Trophoblast cell (in vitro differentiated cells and primary cell): Measurements from ENCODE around the gene DDX20.

Source experiments
- DNase-seq, 2 donors: peaks; one replicate each; pipeline ENCODE4 v3.0.0-alpha.2; 2016
- H2AFZ ChIP-seq: 2 replicates; pipeline ENCODE4 v1.6.1; 2013; ENCODE audit warnings: low read length, moderate library complexity, mild to moderate bottlenecking; ENCODE audit not compliant: insufficient read depth, poor library complexity
- H2AK5ac ChIP-seq: 2 replicates; pipeline ENCODE4 v1.6.1; 2013; ENCODE audit warnings: mild to moderate bottlenecking, low read length
- H2BK120ac ChIP-seq: 2 replicates; pipeline ENCODE4 v1.6.1; 2013; ENCODE audit warnings: low read length, mild to moderate bottlenecking, moderate library complexity; ENCODE audit not compliant: insufficient read depth, poor library complexity
- H2BK12ac ChIP-seq: 2 replicates; pipeline ENCODE4 v1.6.1; 2013; ENCODE audit warnings: mild to moderate bottlenecking, low read length, moderate library complexity
- H2BK5ac ChIP-seq: 2 replicates; pipeline ENCODE4 v1.6.1; 2013; ENCODE audit warnings: low read length, low read depth, moderate library complexity, mild to moderate bottlenecking; ENCODE audit not compliant: poor library complexity
- H3K14ac ChIP-seq: 2 replicates; pipeline ENCODE4 v1.6.1; 2013; ENCODE audit warnings: mild to moderate bottlenecking, low read length
- H3K18ac ChIP-seq: 2 replicates; pipeline ENCODE4 v1.6.1; 2013; ENCODE audit warnings: mild to moderate bottlenecking, low read length
- H3K23ac ChIP-seq: 2 replicates; pipeline ENCODE4 v1.6.1; 2013; ENCODE audit warnings: low read length
- H3K27ac ChIP-seq: 2 replicates; pipeline ENCODE4 v1.5.1; 2013; ENCODE audit warnings: low read depth, mild to moderate bottlenecking, inconsistent platforms, low read length, moderate library complexity
- H3K27me3 ChIP-seq: 2 replicates; pipeline ENCODE4 v1.6.1; 2013; ENCODE audit warnings: inconsistent platforms, mild to moderate bottlenecking, low read length, moderate library complexity; ENCODE audit not compliant: insufficient read depth
- H3K36me3 ChIP-seq, 2 experiments: 1 replicate in 1 of 2; 2 replicates in 1 of 2; pipeline ENCODE4 v1.6.1; 2013; ENCODE audit warnings: low read length in 2 of 2, mild to moderate bottlenecking in 2 of 2, moderate library complexity in 1 of 2; ENCODE audit not compliant: insufficient read depth in 2 of 2, control insufficient read depth in 1 of 2
- H3K4ac ChIP-seq: 2 replicates; pipeline ENCODE4 v1.6.1; 2013; ENCODE audit warnings: low read depth, mild to moderate bottlenecking, low read length, moderate library complexity
- H3K4me1 ChIP-seq, 2 experiments: 1 replicate in 1 of 2; 2 replicates in 1 of 2; pipeline ENCODE4 v1.6.1; 2013; ENCODE audit warnings: low read length in 2 of 2, mild to moderate bottlenecking in 2 of 2, moderate library complexity in 1 of 2; ENCODE audit not compliant: insufficient read depth in 2 of 2, control insufficient read depth in 1 of 2
- H3K4me2 ChIP-seq: 2 replicates; pipeline ENCODE4 v1.6.1; 2013; ENCODE audit warnings: inconsistent platforms, mild to moderate bottlenecking, low read length, moderate library complexity
- H3K4me3 ChIP-seq: 2 replicates; pipeline ENCODE4 v1.5.1; 2013; ENCODE audit warnings: mild to moderate bottlenecking, low read depth, low read length, inconsistent platforms
- H3K79me1 ChIP-seq: one replicate; pipeline ENCODE4 v1.6.1; 2013; ENCODE audit warnings: low read length
- H3K79me2 ChIP-seq: 2 replicates; pipeline ENCODE4 v1.6.1; 2013; ENCODE audit warnings: low read length, mild to moderate bottlenecking; ENCODE audit not compliant: control insufficient read depth, insufficient read depth, poor library complexity
- H3K9ac ChIP-seq: 2 replicates; pipeline ENCODE4 v1.6.1; 2013; ENCODE audit warnings: mild to moderate bottlenecking, low read length
- H3K9me3 ChIP-seq: 2 replicates; pipeline ENCODE4 v1.6.1; 2013; ENCODE audit warnings: low read depth, mild to moderate bottlenecking, control low read depth, inconsistent platforms, low read length; ENCODE audit not compliant: insufficient read depth
- H4K12ac ChIP-seq: 2 replicates; pipeline ENCODE4 v1.6.1; 2013; ENCODE audit warnings: low read depth, mild to moderate bottlenecking, low read length, moderate library complexity
- H4K8ac ChIP-seq: 2 replicates; pipeline ENCODE4 v1.6.1; 2013; ENCODE audit warnings: low read depth, mild to moderate bottlenecking, low read length, moderate library complexity
- H4K91ac ChIP-seq: one replicate; pipeline ENCODE4 v1.6.1; 2013; ENCODE audit warnings: low read depth, mild to moderate bottlenecking, low read length, moderate library complexity
- WGBS: extraction: QIAGEN DNeasy Blood & Tissue Kit; methylation state at CpG from one replicate; pipeline ENCODE4 v1.1.7; 2013; ENCODE audit warnings: missing lambda C conversion rate; ENCODE audit not compliant: insufficient read length, insufficient coverage; ENCODE audit errors: extremely low coverage; 5-methylcytosine and 5-hydroxymethylcytosine counted together

Gene DDX20

GRCh38 chr1:111751906-111752575, 3.7 kb upstream of the DDX20 start:
- H3K4me2 ChIP-seq: no peak overlapping the region
- no peak overlapping the region for H3K4me3 ChIP-seq
- no peak overlapping the region for H2AFZ ChIP-seq
- no peak overlapping the region for H2BK120ac ChIP-seq
- H3K4me1 ChIP-seq: peaks cover 2 to 4% of the 10 kb centered on the region in 2 experiments
- no peak overlapping the region for H3K27ac ChIP-seq
- no peak overlapping the region for H3K18ac ChIP-seq
- H3K9ac ChIP-seq: no peak overlapping the region
- H2AK5ac ChIP-seq: no peak overlapping the region
- peaks cover 4% of the 10 kb centered on the region for H3K79me1 ChIP-seq
- no peak overlapping the region for H4K8ac ChIP-seq
- no peak overlapping the region for H3K23ac ChIP-seq
- H3K4ac ChIP-seq: no peak overlapping the region
- no peak overlapping the region for H3K14ac ChIP-seq
- H3K36me3 ChIP-seq: no peaks in the 10 kb centered on the region
- H4K12ac ChIP-seq: no peak overlapping the region
- no peaks in the 10 kb centered on the region for H3K27me3 ChIP-seq
- no CpG with 5 or more reads among the region's 2 CpGs for WGBS
- H3K9me3 ChIP-seq: no peaks in the 10 kb centered on the region
- H4K91ac ChIP-seq: no peak overlapping the region
- H2BK5ac ChIP-seq: no peak overlapping the region
- no peak overlapping the region for H2BK12ac ChIP-seq
- peaks cover 4% of the 10 kb centered on the region for H3K79me2 ChIP-seq
- DNase-seq: no peak

- Histone ChIP-seq H3K79me2 (peaks cover 4% of the 10 kb centered on the region), H3K4me1 (peaks cover 2 to 4% of the 10 kb centered on the region in 2 experiments), H2BK5ac (no peak overlapping the region), H3K4me2 (peak overlapping the region; percentile 94), H3K9me3 (no peaks in the 10 kb centered on the region), H3K23ac (no peak overlapping the region), H3K79me1 (peaks cover 4% of the 10 kb centered on the region), H3K14ac (peak overlapping the region; percentile 33), H3K36me3 (no peaks in the 10 kb centered on the region), H4K12ac (peak overlapping the region; percentile 40), H4K91ac (peak overlapping the region; percentile 15), H2BK120ac (no peak overlapping the region), H4K8ac (peak overlapping the region; percentile 72), H3K4ac (no peak overlapping the region), H3K9ac (peak overlapping the region; percentile 90), H3K4me3 (peak overlapping the region; percentile 97), H2AK5ac (no peak overlapping the region), H3K18ac (no peak overlapping the region), H3K27me3 (no peaks in the 10 kb centered on the region), H3K27ac (peak overlapping the region; percentile 73), H2BK12ac (no peak overlapping the region), H2AFZ (peak overlapping the region; percentile 3)
- WGBS: no CpG with 5 or more reads among the region's 12 CpGs
- DNase-seq: peak; percentile 39 to 69
Measured at GRCh38 chr1:111754984-111755330, 744 bp upstream of the DDX20 start.

GRCh38 chr1:111756124-111756513, 418 bp downstream of the DDX20 start:
- DNase-seq: no peak
- Histone ChIP-seq H3K27me3 (no peaks in the 10 kb centered on the region), H3K9ac (peak overlapping the region; percentile 97), H3K79me2 (peaks cover 4% of the 10 kb centered on the region), H3K14ac (peak overlapping the region; percentile 83), H2BK12ac (no peak overlapping the region), H3K27ac (peak overlapping the region; percentile 85), H3K9me3 (no peaks in the 10 kb centered on the region), H3K18ac (peak overlapping the region; percentile 33), H3K23ac (no peak overlapping the region), H3K4me3 (peak overlapping the region; percentile 97), H3K4ac (peak overlapping the region; percentile 64), H3K36me3 (no peaks in the 10 kb centered on the region), H3K4me2 (peak overlapping the region; percentile 84), H2BK5ac (peak overlapping the region; percentile 37), H3K4me1 (peaks cover 2 to 4% of the 10 kb centered on the region in 2 experiments), H2AK5ac (no peak overlapping the region), H4K8ac (peak overlapping the region; percentile 89), H2AFZ (peak overlapping the region; percentile 89), H4K91ac (peak overlapping the region; percentile 9), H3K79me1 (peaks cover 4% of the 10 kb centered on the region), H4K12ac (peak overlapping the region; percentile 55), H2BK120ac (peak overlapping the region; percentile 65)
- no CpG with 5 or more reads among the region's 35 CpGs for WGBS

- DNase-seq: no peak
- Histone ChIP-seq H3K4me1 (peaks cover 2 to 4% of the 10 kb centered on the region in 2 experiments), H3K79me1 (peaks cover 4% of the 10 kb centered on the region), H3K4me2 (no peak overlapping the region), H2BK5ac (no peak overlapping the region), H2BK12ac (no peak overlapping the region), H3K9me3 (no peaks in the 10 kb centered on the region), H3K4ac (no peak overlapping the region), H4K8ac (no peak overlapping the region), H2AK5ac (no peak overlapping the region), H3K14ac (no peak overlapping the region), H2BK120ac (no peak overlapping the region), H3K27ac (no peak overlapping the region), H3K9ac (no peak overlapping the region), H3K27me3 (no peaks in the 10 kb centered on the region), H3K23ac (no peak overlapping the region), H2AFZ (no peak overlapping the region), H3K4me3 (no peak overlapping the region), H3K18ac (no peak overlapping the region), H3K79me2 (peaks cover 4% of the 10 kb centered on the region), H4K91ac (no peak overlapping the region), H4K12ac (no peak overlapping the region), H3K36me3 (peaks cover 4 to 5% of the 10 kb centered on the region in 2 experiments)
- no CpG with 5 or more reads among the region's 2 CpGs for WGBS
Measured at GRCh38 chr1:111758373-111758772, 2.7 kb downstream of the DDX20 start.
